GM12878 (cell line): ENCODE data around the gene KLHDC9. TPM values are rescaled to one million over a fixed set of nuclear protein-coding genes. Genes with fewer than 3 reads are reported as not detected.
A peak's percentile ranks its signal among the peaks of the same experiment; 100 is the strongest.

Experiments
- ATF7 ChIP-seq: fragments of 450-650 bp; IDR thresholded peaks from 2 replicates; pipeline ENCODE4 v1.6.1; 2016; ENCODE audit warnings: low read depth, mild to moderate bottlenecking
- CHD4 ChIP-seq: fragments of 200-600 bp; sonication (generic); IDR thresholded peaks from 2 replicates; pipeline ENCODE4 v1.6.1; 2016; ENCODE audit warnings: mild to moderate bottlenecking
- CREB1 ChIP-seq: IDR thresholded peaks from 2 replicates; pipeline ENCODE4 v1.6.1; 2012; ENCODE audit warnings: low read depth, mild to moderate bottlenecking, inconsistent platforms
- CREM ChIP-seq: IDR thresholded peaks from 2 replicates; pipeline ENCODE4 v1.6.1; 2014; ENCODE audit warnings: antibody characterized with exemption, low read depth
- EED ChIP-seq: sonication (generic); IDR thresholded peaks from 2 replicates; pipeline ENCODE4 v1.6.1; 2016; ENCODE audit warnings: antibody characterized with exemption, low read depth
- EP300 ChIP-seq, 2 experiments: fragments of 150-350 bp in 1 of 2; IDR thresholded peaks; 2 replicates each; pipeline ENCODE4 v1.6.1; 2011 to 2012; ENCODE audit warnings: low read depth in 2 of 2, low read length in 2 of 2, borderline replicate concordance in 1 of 2, improper control_type of control experiment in 1 of 2, inconsistent platforms in 1 of 2; ENCODE audit not compliant: control insufficient read depth in 1 of 2
- ESRRA ChIP-seq: IDR thresholded peaks from 2 replicates; pipeline ENCODE4 v1.6.1; 2012; ENCODE audit warnings: mild to moderate bottlenecking, low read length, improper control_type of control experiment
- ETV6 ChIP-seq, 2 experiments: fragments of 450-650 bp in 1 of 2; IDR thresholded peaks in 1 of 2; conservative IDR thresholded peaks in 1 of 2; 2 replicates each; pipeline ENCODE4 v1.6.1; 2014; ENCODE audit warnings: antibody characterized with exemption in 1 of 2, borderline replicate concordance in 1 of 2, low read depth in 1 of 2, mild to moderate bottlenecking in 1 of 2, moderate library complexity in 1 of 2
- GABPA ChIP-seq: IDR thresholded peaks from 2 replicates; pipeline ENCODE4 v1.6.1; 2014; ENCODE audit warnings: antibody characterized with exemption, low read depth, mild to moderate bottlenecking, inconsistent platforms
- GATAD2B ChIP-seq: fragments of 450-650 bp; conservative IDR thresholded peaks from 2 replicates; pipeline ENCODE4 v1.6.1; 2017; ENCODE audit warnings: low read depth, mild to moderate bottlenecking, moderate library complexity
- MXI1 ChIP-seq: fragments of 150-350 bp; IDR thresholded peaks from 2 replicates; pipeline ENCODE4 v1.6.1; 2011; ENCODE audit warnings: low read depth, mild to moderate bottlenecking, inconsistent platforms, low read length, improper control_type of control experiment
- NBN ChIP-seq: fragments of 450-650 bp; IDR thresholded peaks from 2 replicates; pipeline ENCODE4 v1.6.1; 2016
- NFXL1 ChIP-seq: fragments of 450-650 bp; IDR thresholded peaks from 2 replicates; pipeline ENCODE4 v1.6.1; 2017; ENCODE audit warnings: antibody characterized with exemption, mild to moderate bottlenecking, borderline replicate concordance
- PBX3 ChIP-seq: IDR thresholded peaks from 2 replicates; pipeline ENCODE4 v1.6.1; 2011; ENCODE audit warnings: mild to moderate bottlenecking, low read depth, low read length, moderate library complexity; ENCODE audit not compliant: insufficient replicate concordance
- RCOR1 ChIP-seq: conservative IDR thresholded peaks from 2 replicates; pipeline ENCODE4 v1.6.1; 2012; ENCODE audit warnings: low read depth, low read length, improper control_type of control experiment
- RELA ChIP-seq: fragments of 450-650 bp; IDR thresholded peaks from 2 replicates; pipeline ENCODE4 v1.8.0; 2014; ENCODE audit warnings: borderline replicate concordance; ENCODE audit not compliant: partially characterized antibody
- RELB ChIP-seq: fragments of 450-650 bp; IDR thresholded peaks from 2 replicates; pipeline ENCODE4 v1.6.1; 2017; ENCODE audit warnings: low read depth, mild to moderate bottlenecking, moderate library complexity
- RFX5 ChIP-seq: IDR thresholded peaks from 2 replicates; pipeline ENCODE4 v1.6.1; 2011; ENCODE audit warnings: low read depth, low read length, improper control_type of control experiment
- SIN3A ChIP-seq: IDR thresholded peaks from 2 replicates; pipeline ENCODE4 v1.6.1; 2012; ENCODE audit warnings: low read depth, low read length, improper control_type of control experiment
- SMARCA5 ChIP-seq: fragments of 450-650 bp; IDR thresholded peaks from 2 replicates; pipeline ENCODE4 v1.6.1; 2017; ENCODE audit warnings: mild to moderate bottlenecking
- WRNIP1 ChIP-seq: IDR thresholded peaks from 2 replicates; pipeline ENCODE4 v1.6.1; 2011; ENCODE audit warnings: low read depth, low read length, improper control_type of control experiment, borderline replicate concordance
- YY1 ChIP-seq: IDR thresholded peaks from 2 replicates; pipeline ENCODE4 v1.6.1; 2011; ENCODE audit warnings: low read depth, mild to moderate bottlenecking, low read length
- ZBTB4 ChIP-seq: fragments of 450-650 bp; formaldehyde crosslinking; IDR thresholded peaks from 2 replicates; pipeline ENCODE4 v1.4.0; 2022; ENCODE audit warnings: mild to moderate bottlenecking, moderate library complexity
- ZNF207 ChIP-seq: fragments of 450-650 bp; IDR thresholded peaks from 2 replicates; pipeline ENCODE4 v1.6.1; 2014; ENCODE audit warnings: antibody characterized with exemption, mild to moderate bottlenecking, borderline replicate concordance
- ZNF274 ChIP-seq: IDR thresholded peaks from one replicate; pipeline ENCODE4 v1.8.0; 2011; ENCODE audit not compliant: insufficient read length, insufficient read depth
- polyA plus RNA-seq, 11 experiments: library from polyadenylated mRNA; depleted of rRNA in 4 of 11; unstranded in 6 of 11; stranded (reverse) in 5 of 11; fragments of >200 nt; fragmentation: Nextera tagmentation in 4 of 11; fragmentation: Illumina TruSeq in 1 of 11; extraction: Ambion mirVana in 4 of 11; extraction: Trizol in 1 of 11; gene quantifications; 1 replicate in 1 of 11; 2 replicates in 10 of 11; pipeline versions ENCODE4 v1.2.1 to v1.2.3, GENCODE V29; 2011 to 2016; ENCODE audit warnings: inconsistent platforms in 2 of 11, missing spikeins in 2 of 11, low read depth in 1 of 11
- total RNA-seq, 4 experiments: library from RNA; depleted of rRNA in 3 of 4; stranded (reverse); fragments of >200 nt in 3 of 4; fragmentation: Illumina TruSeq in 1 of 4; extraction: Trizol in 1 of 4; gene quantifications; 2 replicates each; pipeline versions ENCODE4 v1.2.1 to v1.2.3, GENCODE V29; 2013 to 2021

The KLHDC9 gene
- total and polyA plus RNA-seq, 10 of the 15 experiments (the other 5 are each of a cell fraction or from before 2014, with no cell fraction given): 0.66 to 4.9 (median 2.6) TPM

GRCh38 chr1:161098210-161099068 is at the start of gene KLHDC9 (continued):
- TF ChIP-seq ZBTB4: no peak
- TF ChIP-seq EED: no peak
- TF ChIP-seq RCOR1: no peak
- no peak for TF ChIP-seq NBN
- no peak for TF ChIP-seq PBX3
- no peak for TF ChIP-seq GATAD2B
- TF ChIP-seq CHD4: no peak
- TF ChIP-seq RELA: peak; percentile 56
- no peak for TF ChIP-seq RELB
- TF ChIP-seq SMARCA5: no peak
- no peak for TF ChIP-seq ESRRA
- TF ChIP-seq ETV6 (conservative IDR thresholded peaks at IDR 0.05 in 1 of 2, IDR thresholded peaks at IDR 0.05 in 1 of 2; ENCODE audit: borderline replicate concordance in 1 of 2, low read depth in 1 of 2): no peak
- TF ChIP-seq RFX5: no peak
- TF ChIP-seq EP300 (IDR thresholded peaks at IDR 0.05; ENCODE audit: borderline replicate concordance in 1 of 2, control insufficient read depth in 1 of 2, low read depth in 2 of 2, low read length in 2 of 2): no peak; a peak in 1 of 4 replicates
- TF ChIP-seq GABPA: no peak
- 0 out of 2 replicates have a peak, but pooled peaks have one; percentile 73 for TF ChIP-seq SIN3A
- no peak for TF ChIP-seq ZNF207
- TF ChIP-seq WRNIP1: no peak
- TF ChIP-seq CREB1: no peak
- peak; percentile 91 for TF ChIP-seq MXI1
- no peak for TF ChIP-seq ZNF274
- TF ChIP-seq NFXL1: no peak
- TF ChIP-seq ATF7: no peak
- TF ChIP-seq CREM: no peak
- TF ChIP-seq YY1: 0 out of 2 replicates have a peak, but pooled peaks have one; percentile 6
